KMS-11 (cell line): ENCODE data around the gene NOL12.
A peak's percentile ranks its signal among the peaks of the same experiment; 100 is the strongest.

ENCODE experiments used
- H2AFZ ChIP-seq: fragments of 200-600 bp; sonication (generic); 2 replicates; pipeline ENCODE4 v1.6.1; 2016; ENCODE audit warnings: antibody characterized with exemption, mixed run types, low read depth
- H3K27ac ChIP-seq: fragments of 200-600 bp; sonication (generic); 2 replicates; pipeline ENCODE4 v1.6.1; 2016; ENCODE audit warnings: mild to moderate bottlenecking, mixed run types
- H3K27me3 ChIP-seq: fragments of 200-600 bp; sonication (generic); 2 replicates; pipeline ENCODE4 v1.6.1; 2017; ENCODE audit warnings: mild to moderate bottlenecking, low read depth, mixed run types, moderate library complexity; ENCODE audit not compliant: insufficient read depth
- H3K36me3 ChIP-seq: fragments of 200-600 bp; sonication (generic); 2 replicates; pipeline ENCODE4 v1.6.1; 2017; ENCODE audit warnings: mild to moderate bottlenecking, mixed run types; ENCODE audit not compliant: insufficient read depth
- H3K4me1 ChIP-seq: fragments of 200-600 bp; sonication (generic); 2 replicates; pipeline ENCODE4 v1.6.1; 2016; ENCODE audit warnings: mild to moderate bottlenecking, low read depth, mixed run types; ENCODE audit not compliant: poor library complexity, severe bottlenecking
- H3K4me2 ChIP-seq: fragments of 200-600 bp; sonication (generic); 2 replicates; pipeline ENCODE4 v1.7.0; 2016; ENCODE audit warnings: mild to moderate bottlenecking, mixed run types
- H3K4me3 ChIP-seq: fragments of 200-600 bp; sonication (generic); IDR thresholded peaks from 2 replicates; pipeline ENCODE4 v1.6.1; 2017; ENCODE audit warnings: low read depth, low read length, mixed read lengths; ENCODE audit not compliant: insufficient read depth
- H3K79me2 ChIP-seq: fragments of 200-600 bp; sonication (generic); 2 replicates; pipeline ENCODE4 v1.6.1; 2016; ENCODE audit warnings: low read depth, mixed run types; ENCODE audit not compliant: insufficient read depth
- H3K9ac ChIP-seq: fragments of 200-600 bp; sonication (generic); 2 replicates; pipeline ENCODE4 v1.6.1; 2016; ENCODE audit warnings: mild to moderate bottlenecking, mixed run types
- H4K20me1 ChIP-seq: fragments of 200-600 bp; sonication (generic); 2 replicates; pipeline ENCODE4 v1.6.1; 2016; ENCODE audit warnings: mild to moderate bottlenecking, mixed run types; ENCODE audit not compliant: insufficient read depth
- TF ChIP-seq, protein P1 (sequence below): fragments of 200-600 bp; sonication (generic); conservative IDR thresholded peaks from 2 replicates; pipeline ENCODE4 v1.6.1; 2017; ENCODE audit warnings: low read depth, mild to moderate bottlenecking, antibody characterized with exemption, low read length, moderate library complexity, mixed read lengths

The NOL12 gene

DNA sequence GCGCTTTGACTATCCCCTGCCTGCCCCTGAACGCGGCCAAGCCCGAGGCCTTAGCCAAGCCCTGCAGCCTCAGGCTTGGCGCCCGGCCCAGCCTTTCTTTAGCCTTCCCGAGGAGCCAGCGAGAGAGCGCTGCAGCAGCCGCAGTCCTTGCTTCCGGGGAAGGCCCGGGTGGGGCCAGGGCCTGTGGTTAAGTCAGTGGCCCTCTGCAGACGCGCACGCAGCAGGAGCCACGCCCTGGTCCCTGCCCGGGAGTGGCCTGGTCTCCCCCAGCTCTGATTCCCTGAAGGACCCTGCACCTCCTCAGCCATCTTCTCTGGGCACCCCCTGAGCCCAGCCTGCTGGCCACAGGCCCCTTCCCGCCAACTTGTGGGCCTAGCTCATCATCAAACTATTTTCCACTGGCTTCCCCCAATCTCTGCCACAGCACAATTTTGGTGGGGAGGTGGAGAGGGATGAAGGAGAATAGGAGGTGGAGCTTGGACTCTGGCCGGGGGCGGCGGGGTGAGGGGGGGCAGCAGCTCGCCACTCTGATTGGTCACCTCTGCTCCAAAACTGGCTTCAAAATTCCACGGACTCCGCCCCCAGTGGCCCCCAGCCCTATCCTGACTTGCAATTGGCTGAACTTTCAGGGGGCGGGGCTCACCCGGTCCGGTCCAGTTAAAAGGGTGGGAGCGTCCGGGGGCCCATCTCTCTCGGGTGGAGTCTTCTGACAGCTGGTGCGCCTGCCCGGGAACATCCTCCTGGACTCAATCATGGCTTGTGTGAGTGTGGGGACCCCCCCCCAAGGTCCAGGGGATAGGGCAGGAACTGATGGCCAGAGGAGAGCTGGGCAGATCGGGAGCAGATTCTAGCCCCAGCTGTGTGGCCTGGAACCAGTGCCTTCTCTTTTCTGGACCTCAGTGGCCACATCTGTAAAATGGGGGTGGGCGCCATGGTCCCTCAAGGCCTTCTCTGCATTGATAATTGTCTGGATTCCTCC is 10.9 kb upstream of the NOL12 start, which contains the start of gene LGALS1:
Gene LGALS1, plus strand, starts transcription at position 686 of the 979 bp plus-strand sequence. Its CDS starts 67 bp downstream, at position 753.
- Histone ChIP-seq H3K27me3 (no peaks in the 10 kb centered on the region), H4K20me1 (no peaks in the 10 kb centered on the region), H3K9ac (peak within 1 kb of the TSS; percentile 65; the same call in 1 of the 2 replicates), H3K27ac (peak within 1 kb of the TSS; percentile 86), H3K4me1 (peaks cover 26% of the 10 kb centered on the region), H3K36me3 (no peaks in the 10 kb centered on the region), H3K4me2 (peak within 1 kb of the TSS; percentile 99), H2AFZ (peak within 1 kb of the TSS; percentile 68), H3K4me3 (no peak within 1 kb of the TSS), H3K79me2 (peaks cover 8% of the 10 kb centered on the region; the same call in 1 of the 2 replicates)
- TF ChIP-seq, protein P1, sequence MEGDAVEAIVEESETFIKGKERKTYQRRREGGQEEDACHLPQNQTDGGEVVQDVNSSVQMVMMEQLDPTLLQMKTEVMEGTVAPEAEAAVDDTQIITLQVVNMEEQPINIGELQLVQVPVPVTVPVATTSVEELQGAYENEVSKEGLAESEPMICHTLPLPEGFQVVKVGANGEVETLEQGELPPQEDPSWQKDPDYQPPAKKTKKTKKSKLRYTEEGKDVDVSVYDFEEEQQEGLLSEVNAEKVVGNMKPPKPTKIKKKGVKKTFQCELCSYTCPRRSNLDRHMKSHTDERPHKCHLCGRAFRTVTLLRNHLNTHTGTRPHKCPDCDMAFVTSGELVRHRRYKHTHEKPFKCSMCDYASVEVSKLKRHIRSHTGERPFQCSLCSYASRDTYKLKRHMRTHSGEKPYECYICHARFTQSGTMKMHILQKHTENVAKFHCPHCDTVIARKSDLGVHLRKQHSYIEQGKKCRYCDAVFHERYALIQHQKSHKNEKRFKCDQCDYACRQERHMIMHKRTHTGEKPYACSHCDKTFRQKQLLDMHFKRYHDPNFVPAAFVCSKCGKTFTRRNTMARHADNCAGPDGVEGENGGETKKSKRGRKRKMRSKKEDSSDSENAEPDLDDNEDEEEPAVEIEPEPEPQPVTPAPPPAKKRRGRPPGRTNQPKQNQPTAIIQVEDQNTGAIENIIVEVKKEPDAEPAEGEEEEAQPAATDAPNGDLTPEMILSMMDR, result no peak

DNA sequence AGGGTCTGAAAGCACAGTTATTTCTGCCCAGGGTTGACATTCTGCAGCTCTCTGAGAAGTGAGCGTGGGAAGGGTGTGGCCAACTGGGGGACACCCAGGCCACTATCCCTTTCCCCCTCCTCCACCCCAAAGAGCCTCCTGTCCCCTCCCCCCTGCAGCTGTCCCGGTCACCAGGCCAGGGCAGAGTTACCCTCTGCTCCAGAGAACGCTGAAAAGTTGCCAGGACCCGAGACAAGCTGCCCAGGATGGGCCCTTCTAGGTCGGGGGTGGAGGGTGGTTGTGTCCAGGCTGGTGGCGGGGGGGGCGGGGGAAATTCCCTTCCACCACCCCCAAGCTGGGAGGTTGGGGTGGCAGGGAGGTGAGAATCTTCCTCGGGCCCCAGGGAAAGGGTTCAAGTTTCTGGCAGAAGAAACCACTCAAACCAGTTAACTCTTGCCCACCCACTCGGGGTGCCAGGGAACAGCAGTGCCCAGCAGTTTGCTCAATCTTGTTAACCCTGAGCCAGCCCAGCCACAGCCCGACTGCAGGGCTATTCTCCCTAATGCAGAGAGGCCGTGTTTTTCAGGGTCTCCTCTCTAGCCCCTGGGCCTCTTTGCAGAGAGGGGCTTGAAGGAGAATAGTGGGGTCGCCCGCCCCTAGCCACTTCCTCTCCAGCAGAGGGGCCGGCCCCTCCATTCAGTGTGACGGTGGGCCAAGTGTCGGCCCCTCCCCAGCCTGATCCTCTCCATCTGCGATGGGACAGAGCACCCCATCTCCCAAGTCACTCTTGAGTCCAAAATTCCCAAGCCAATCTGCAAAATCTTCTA is 10.0 kb upstream of the NOL12 start:
- H4K20me1 ChIP-seq, result no peaks in the 10 kb centered on the region
- TF ChIP-seq, protein P1, result no peak
- H3K79me2 ChIP-seq, result peaks cover 8% of the 10 kb centered on the region; the same call in 1 of the 2 replicates
- peak overlapping the region; percentile 65 for H3K9ac ChIP-seq
- H3K36me3 ChIP-seq, result no peaks in the 10 kb centered on the region
- peaks cover 27% of the 10 kb centered on the region for H3K4me1 ChIP-seq
- H2AFZ ChIP-seq, result peak overlapping the region; percentile 34; the same call in 1 of the 2 replicates
- H3K4me2 ChIP-seq, result peak overlapping the region; percentile 99
- H3K27ac ChIP-seq, result peak overlapping the region; percentile 86
- H3K4me3 ChIP-seq, result no peak overlapping the region
- H3K27me3 ChIP-seq, result no peaks in the 10 kb centered on the region

DNA sequence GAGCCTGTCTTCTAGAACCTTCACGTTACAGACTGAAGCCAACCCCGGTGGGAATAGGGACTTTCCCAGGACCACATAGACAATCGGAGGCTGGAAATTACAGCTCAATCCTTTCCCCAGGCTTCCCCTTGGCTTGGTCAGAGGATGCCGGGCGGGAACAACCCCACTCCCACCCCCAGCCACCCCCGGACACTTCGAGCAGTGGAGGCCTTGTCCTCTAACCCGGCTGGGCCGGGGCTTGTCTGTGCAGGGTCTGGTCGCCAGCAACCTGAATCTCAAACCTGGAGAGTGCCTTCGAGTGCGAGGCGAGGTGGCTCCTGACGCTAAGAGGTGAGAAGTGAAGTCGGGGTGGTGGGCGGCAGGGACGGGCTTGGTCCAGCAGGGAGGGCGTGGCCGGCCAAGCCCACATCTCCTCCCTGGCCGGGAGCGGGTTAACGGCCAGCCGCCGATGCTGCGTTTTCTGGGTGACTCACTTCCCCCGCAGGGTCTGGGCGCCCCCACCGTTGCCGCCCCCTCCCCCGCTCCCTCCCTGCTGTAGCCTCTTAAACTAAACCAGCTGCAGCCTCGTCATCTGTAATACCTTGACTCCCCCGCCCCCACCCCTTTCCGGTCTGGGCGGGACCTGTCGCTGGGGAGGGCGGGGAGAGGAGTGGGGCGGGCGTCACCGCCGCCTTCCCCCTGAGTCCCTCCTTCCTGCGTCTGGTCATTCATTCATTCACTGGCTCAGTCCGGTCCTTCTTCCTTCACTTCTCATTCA is 9.2 kb upstream of the NOL12 start:
- Histone ChIP-seq H3K27ac (peak overlapping the region; percentile 86), H3K4me3 (no peak overlapping the region), H3K4me2 (peak overlapping the region; percentile 99), H2AFZ (peak overlapping the region; percentile 23; the same call in 1 of the 2 replicates), H3K27me3 (no peaks in the 10 kb centered on the region), H4K20me1 (no peaks in the 10 kb centered on the region), H3K4me1 (peaks cover 35% of the 10 kb centered on the region), H3K9ac (peak overlapping the region; percentile 65), H3K79me2 (peaks cover 8% of the 10 kb centered on the region; the same call in 1 of the 2 replicates), H3K36me3 (no peaks in the 10 kb centered on the region)
- TF ChIP-seq, protein P1, result no peak
